ENCODE results near the gene EIF3J.
"Not testable (repeated sequence)": the region's sequence is repeated elsewhere in the genome, so short reads cannot be mapped to it uniquely, and the experiment has no call there.

The EIF3J gene

GRCh38 chr15:44542596-44542995 is 5.6 kb downstream of the EIF3J start:
- TF ChIP-seq ZFX (IDR thresholded peaks at IDR 0.05) (no peak), CTCF (conservative IDR thresholded peaks at IDR 0.05) (no peak)
- H3K27ac ChIP-seq = no peak overlapping the region

- H3K27ac ChIP-seq = not testable (repeated sequence)
Observed at GRCh38 chr15:44544745-44545144, 7.8 kb downstream of the EIF3J start.

GRCh38 chr15:44545913-44546802 is 9.2 kb downstream of the EIF3J start:
- peak; percentile 49 for TF ChIP-seq CTCF (conservative IDR thresholded peaks at IDR 0.05)
- TF ChIP-seq ZFX (IDR thresholded peaks at IDR 0.05) = no peak

GRCh38 chr15:44549152-44549551 is 12.2 kb downstream of the EIF3J start:
- H3K27ac ChIP-seq = 0 out of 2 replicates have a peak overlapping the region, but pooled peaks have one; percentile 3

More at GRCh38 chr15:44545913-44546802, 9.2 kb downstream of the EIF3J start:
- no peak overlapping the region for H3K27ac ChIP-seq

GRCh38 chr15:44550256-44550655 is 13.3 kb downstream of the EIF3J start:
- no peak overlapping the region for H3K27ac ChIP-seq

GRCh38 chr15:44550734-44551133 is 13.8 kb downstream of the EIF3J start:
- H3K27ac ChIP-seq = no peak overlapping the region
- TF ChIP-seq CTCF (conservative IDR thresholded peaks at IDR 0.05) (peak; percentile 48; the same call in 1 of the 2 replicates), ZFX (IDR thresholded peaks at IDR 0.05) (no peak)

More at GRCh38 chr15:44550256-44550655, 13.3 kb downstream of the EIF3J start:
- TF ChIP-seq CTCF (conservative IDR thresholded peaks at IDR 0.05) (peak; percentile 75), ZFX (IDR thresholded peaks at IDR 0.05) (no peak)

- no peak for TF ChIP-seq ZFX (IDR thresholded peaks at IDR 0.05)
- TF ChIP-seq CTCF (conservative IDR thresholded peaks at IDR 0.05) = no peak
- H3K27ac ChIP-seq = peak overlapping the region; percentile 87
Observed at GRCh38 chr15:44554934-44555723, 18.2 kb downstream of the EIF3J start.

GRCh38 chr15:44560926-44561325 is 24.0 kb downstream of the EIF3J start:
- H3K27ac ChIP-seq = not testable (repeated sequence)

Data from C4-2B (cell line).